GM12878 (cell line): ENCODE measurements around the gene FAR1. TPM values are rescaled to one million over a fixed set of nuclear protein-coding genes. Genes with fewer than 3 reads are reported as not detected.

ENCODE experiments used
- ATAC-seq: fragments of 200-7000 bp; cut with Tn5 transposase; 3 replicates; pipeline ENCODE4 v1.9.1; 2020; ENCODE audit warnings: mild to moderate bottlenecking, moderate library complexity
- BruUV-seq: library from RNA; stranded (reverse); fragments of 400-500 nt; replicated peaks from 2 replicates; lab custom pipeline; 2021; lab: Mats Ljungman, UMichigan
- CTCF ChIA-PET: fragments of 300-600 bp; sonication (Branson Sonifier 250); formaldehyde crosslinking; extraction: SDS; loops from one replicate; lab custom pipeline; 2021; ENCODE audit warnings: inconsistent platforms; lab: Yijun Ruan, JAX
- POLR2A ChIA-PET: fragments of 350-600 bp; formaldehyde crosslinking; extraction: SDS; loops from one replicate; lab custom pipeline; 2021; ENCODE audit warnings: inconsistent platforms; lab: Charles Lee
- RAD21 ChIA-PET: fragments of 300-600 bp; sonication (Branson Sonifier 250); formaldehyde crosslinking; loops from one replicate; lab custom pipeline; 2023; ENCODE audit warnings: antibody characterized with exemption; ENCODE audit not compliant: unreplicated experiment; lab: Charles Lee
- SMC1A ChIA-PET: fragments of 300-600 bp; sonication (Branson Sonifier 250); formaldehyde crosslinking; loops from one replicate; lab custom pipeline; 2023; ENCODE audit not compliant: unreplicated experiment, uncharacterized antibody; lab: Charles Lee
- DNase-seq: peaks from one replicate; pipeline ENCODE4 v3.0.0-alpha.2; 2011; ENCODE audit warnings: low read depth, low spot score
- FAIRE-seq: peaks from 3 replicates; lab custom pipeline; 2011; peaks lifted over from hg19 to GRCh38; lab: Jason Lieb, UNC
- H2AFZ ChIP-seq: 2 replicates; pipeline ENCODE4 v1.6.0; 2011; ENCODE audit warnings: low read depth, low read length, control low read depth; ENCODE audit not compliant: control insufficient read depth
- H3K27ac ChIP-seq: 2 replicates; pipeline ENCODE4 v1.5.1; 2011; ENCODE audit warnings: control low read depth; ENCODE audit not compliant: control insufficient read depth, insufficient read depth
- H3K27me3 ChIP-seq, 2 experiments: replicated peaks in 1 of 2; 2 replicates each; pipeline versions ENCODE4 v1.6.0 to v1.6.1; 2011; ENCODE audit warnings: low read length in 1 of 2; ENCODE audit not compliant: control insufficient read depth in 2 of 2, insufficient read depth in 2 of 2
- H3K36me3 ChIP-seq, 2 experiments: 2 replicates each; pipeline ENCODE4 v1.5.1; 2011; ENCODE audit warnings: low read length in 1 of 2; ENCODE audit not compliant: control insufficient read depth in 2 of 2, insufficient read depth in 2 of 2
- H3K4me1 ChIP-seq: 2 replicates; pipeline ENCODE4 v1.6.1; 2011; ENCODE audit warnings: mild to moderate bottlenecking, low read length, moderate library complexity, mixed read lengths; ENCODE audit not compliant: control insufficient read depth, insufficient read depth
- H3K4me2 ChIP-seq: 2 replicates; pipeline ENCODE4 v1.6.0; 2011; ENCODE audit warnings: control low read depth; ENCODE audit not compliant: control insufficient read depth, insufficient read depth
- H3K4me3 ChIP-seq: fragments of 200-600 bp; sonication (generic); 2 replicates; pipeline ENCODE4 v1.5.1; 2016
- H3K79me2 ChIP-seq: 2 replicates; pipeline ENCODE4 v1.6.0; 2011; ENCODE audit warnings: low read length; ENCODE audit not compliant: control insufficient read depth, insufficient read depth
- H3K9ac ChIP-seq: 2 replicates; pipeline ENCODE4 v1.8.0; 2011; ENCODE audit warnings: low read length, control low read depth, mixed read lengths; ENCODE audit not compliant: control insufficient read depth, insufficient read depth
- H3K9me3 ChIP-seq: replicated peaks from 3 replicates; pipeline ENCODE4 v1.5.1; 2011; ENCODE audit warnings: mild to moderate bottlenecking, low read length; ENCODE audit not compliant: control insufficient read depth, insufficient read depth
- H4K20me1 ChIP-seq: 2 replicates; pipeline ENCODE4 v1.6.0; 2011; ENCODE audit not compliant: control insufficient read depth, insufficient read depth
- BMI1 ChIP-seq: fragments of 450-650 bp; IDR thresholded peaks from 2 replicates; pipeline ENCODE4 v1.6.1; 2016; ENCODE audit warnings: mild to moderate bottlenecking, moderate library complexity, borderline replicate concordance
- CBX5 ChIP-seq: sonication (generic); IDR thresholded peaks from 2 replicates; pipeline ENCODE4 v1.6.1; 2016; ENCODE audit warnings: low read depth, moderate library complexity, mild to moderate bottlenecking, inconsistent platforms
- CHD1 ChIP-seq: IDR thresholded peaks from 2 replicates; pipeline ENCODE4 v1.6.1; 2012; ENCODE audit warnings: low read depth, low read length, improper control_type of control experiment
- CHD4 ChIP-seq: fragments of 200-600 bp; sonication (generic); IDR thresholded peaks from 2 replicates; pipeline ENCODE4 v1.6.1; 2016; ENCODE audit warnings: mild to moderate bottlenecking
- EP300 ChIP-seq, 2 experiments: fragments of 150-350 bp in 1 of 2; IDR thresholded peaks; 2 replicates each; pipeline ENCODE4 v1.6.1; 2011 to 2012; ENCODE audit warnings: low read depth in 2 of 2, low read length in 2 of 2, borderline replicate concordance in 1 of 2, improper control_type of control experiment in 1 of 2, inconsistent platforms in 1 of 2; ENCODE audit not compliant: control insufficient read depth in 1 of 2
- FOS ChIP-seq: IDR thresholded peaks from 3 replicates; pipeline ENCODE4 v1.6.1; 2011; ENCODE audit warnings: borderline replicate concordance; ENCODE audit not compliant: insufficient read length; ENCODE audit errors: extremely low read depth
- GABPA ChIP-seq: IDR thresholded peaks from 2 replicates; pipeline ENCODE4 v1.6.1; 2014; ENCODE audit warnings: antibody characterized with exemption, low read depth, mild to moderate bottlenecking, inconsistent platforms
- GATAD2B ChIP-seq: fragments of 450-650 bp; conservative IDR thresholded peaks from 2 replicates; pipeline ENCODE4 v1.6.1; 2017; ENCODE audit warnings: low read depth, mild to moderate bottlenecking, moderate library complexity
- HDGF ChIP-seq: fragments of 450-650 bp; IDR thresholded peaks from 2 replicates; pipeline ENCODE4 v1.6.1; 2016; ENCODE audit warnings: antibody characterized with exemption
- NFXL1 ChIP-seq: fragments of 450-650 bp; IDR thresholded peaks from 2 replicates; pipeline ENCODE4 v1.6.1; 2017; ENCODE audit warnings: antibody characterized with exemption, mild to moderate bottlenecking, borderline replicate concordance
- POLR2A ChIP-seq: IDR thresholded peaks from 2 replicates; pipeline ENCODE4 v1.6.1; 2011; ENCODE audit warnings: low read depth, mild to moderate bottlenecking, low read length
- SMC3 ChIP-seq: IDR thresholded peaks from 2 replicates; pipeline ENCODE4 v1.6.1; 2011; ENCODE audit warnings: low read length, improper control_type of control experiment, borderline replicate concordance
- STAT3 ChIP-seq: IDR thresholded peaks from 2 replicates; pipeline ENCODE4 v1.6.1; 2011; ENCODE audit warnings: low read depth, low read length, improper control_type of control experiment
- ZZZ3 ChIP-seq: IDR thresholded peaks from 2 replicates; pipeline ENCODE4 v1.6.1; 2011; ENCODE audit warnings: low read depth; ENCODE audit not compliant: control insufficient read depth, insufficient read length
- WGBS: methylation state at CpG from one replicate; pipeline ENCODE4 v1.1.6; 2016; ENCODE audit warnings: low lambda C conversion rate; ENCODE audit not compliant: insufficient replicate concordance, insufficient coverage; ENCODE audit errors: missing lambda C conversion rate; 5-methylcytosine and 5-hydroxymethylcytosine counted together
- in situ Hi-C: fragments of 300-500 bp; cut with MboI; formaldehyde crosslinking; loops from 9 replicates; pipeline ENCODE4 v1.14.3; 2018; ENCODE audit warnings: mixed read lengths
- intact Hi-C: fragments of 100-400 bp; cut with micrococcal nuclease; formaldehyde crosslinking; loops from one replicate; pipeline ENCODE4 v1.14.2; 2022; ENCODE audit not compliant: unreplicated experiment
- polyA plus RNA-seq, 11 experiments: library from polyadenylated mRNA; depleted of rRNA in 4 of 11; unstranded in 6 of 11; stranded (reverse) in 5 of 11; fragments of >200 nt; fragmentation: Nextera tagmentation in 4 of 11; fragmentation: Illumina TruSeq in 1 of 11; extraction: Ambion mirVana in 4 of 11; extraction: Trizol in 1 of 11; gene quantifications; 1 replicate in 1 of 11; 2 replicates in 10 of 11; pipeline versions ENCODE4 v1.2.1 to v1.2.3, GENCODE V29; 2011 to 2016; ENCODE audit warnings: inconsistent platforms in 2 of 11, missing spikeins in 2 of 11, low read depth in 1 of 11
- total RNA-seq, 4 experiments: library from RNA; depleted of rRNA in 3 of 4; stranded (reverse); fragments of >200 nt in 3 of 4; fragmentation: Illumina TruSeq in 1 of 4; extraction: Trizol in 1 of 4; gene quantifications; 2 replicates each; pipeline versions ENCODE4 v1.2.1 to v1.2.3, GENCODE V29; 2013 to 2021
- TF ChIP-seq, protein P1 (sequence below): fragments of 450-650 bp; IDR thresholded peaks from 2 replicates; pipeline ENCODE4 v1.6.1; 2016; ENCODE audit warnings: mild to moderate bottlenecking, moderate library complexity, borderline replicate concordance
- TF ChIP-seq, protein P2 (sequence below): IDR thresholded peaks from 2 replicates; pipeline ENCODE4 v1.6.1; 2011; ENCODE audit warnings: borderline replicate concordance, low read depth, mild to moderate bottlenecking, moderate library complexity, low read length; ENCODE audit not compliant: insufficient read depth, poor library complexity, severe bottlenecking
- TF ChIP-seq, protein P3 (sequence below): fragments of 450-650 bp; IDR thresholded peaks from 2 replicates; pipeline ENCODE4 v1.6.1; 2016; ENCODE audit warnings: mild to moderate bottlenecking

FAR1 gene
- total and polyA plus RNA-seq, 10 of the 15 experiments (the other 5 are each of a cell fraction or from before 2014, with no cell fraction given), result 10.1 to 73.9 (median 30.8) TPM

DNA sequence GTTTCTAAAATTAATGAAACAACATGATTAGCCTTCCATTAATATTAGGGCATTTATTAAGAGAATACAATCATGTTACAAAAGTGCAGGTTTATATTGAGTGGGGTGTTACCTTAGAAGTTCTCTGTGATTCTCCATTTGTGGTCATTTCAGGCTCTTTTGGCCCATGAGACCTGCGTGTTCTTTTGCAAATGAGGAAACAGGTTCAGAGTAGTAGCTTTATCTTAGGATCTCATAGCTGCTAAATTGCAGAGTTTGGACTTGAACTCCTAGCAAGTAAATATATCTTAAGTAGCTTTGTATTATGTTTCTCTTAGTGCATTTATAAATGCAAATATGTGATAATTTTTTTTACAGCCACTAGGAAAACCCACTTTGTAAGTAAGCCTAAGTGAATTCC, 18.3 kb downstream of the FAR1 start:
- POLR2A ChIA-PET, result no interaction called here
- BruUV-seq, result no TSS peak
- Histone ChIP-seq H3K4me1 (no peaks in the 10 kb centered on the region), H3K4me3 (no peak overlapping the region), H3K36me3 (no peaks in the 10 kb centered on the region; a peak in 1 of 4 replicates), H4K20me1 (no peaks in the 10 kb centered on the region), H3K4me2 (no peak overlapping the region), H3K9ac (no peak overlapping the region), H3K79me2 (peaks cover 60% of the 10 kb centered on the region), H2AFZ (no peak overlapping the region), H3K27ac (no peak overlapping the region), H3K27me3 (no peaks in the 10 kb centered on the region), H3K9me3 (peaks cover 3% of the 10 kb centered on the region)
- FAIRE-seq (no peak), ATAC-seq (no peak), DNase-seq (no peak)
- TF ChIP-seq, protein P1, sequence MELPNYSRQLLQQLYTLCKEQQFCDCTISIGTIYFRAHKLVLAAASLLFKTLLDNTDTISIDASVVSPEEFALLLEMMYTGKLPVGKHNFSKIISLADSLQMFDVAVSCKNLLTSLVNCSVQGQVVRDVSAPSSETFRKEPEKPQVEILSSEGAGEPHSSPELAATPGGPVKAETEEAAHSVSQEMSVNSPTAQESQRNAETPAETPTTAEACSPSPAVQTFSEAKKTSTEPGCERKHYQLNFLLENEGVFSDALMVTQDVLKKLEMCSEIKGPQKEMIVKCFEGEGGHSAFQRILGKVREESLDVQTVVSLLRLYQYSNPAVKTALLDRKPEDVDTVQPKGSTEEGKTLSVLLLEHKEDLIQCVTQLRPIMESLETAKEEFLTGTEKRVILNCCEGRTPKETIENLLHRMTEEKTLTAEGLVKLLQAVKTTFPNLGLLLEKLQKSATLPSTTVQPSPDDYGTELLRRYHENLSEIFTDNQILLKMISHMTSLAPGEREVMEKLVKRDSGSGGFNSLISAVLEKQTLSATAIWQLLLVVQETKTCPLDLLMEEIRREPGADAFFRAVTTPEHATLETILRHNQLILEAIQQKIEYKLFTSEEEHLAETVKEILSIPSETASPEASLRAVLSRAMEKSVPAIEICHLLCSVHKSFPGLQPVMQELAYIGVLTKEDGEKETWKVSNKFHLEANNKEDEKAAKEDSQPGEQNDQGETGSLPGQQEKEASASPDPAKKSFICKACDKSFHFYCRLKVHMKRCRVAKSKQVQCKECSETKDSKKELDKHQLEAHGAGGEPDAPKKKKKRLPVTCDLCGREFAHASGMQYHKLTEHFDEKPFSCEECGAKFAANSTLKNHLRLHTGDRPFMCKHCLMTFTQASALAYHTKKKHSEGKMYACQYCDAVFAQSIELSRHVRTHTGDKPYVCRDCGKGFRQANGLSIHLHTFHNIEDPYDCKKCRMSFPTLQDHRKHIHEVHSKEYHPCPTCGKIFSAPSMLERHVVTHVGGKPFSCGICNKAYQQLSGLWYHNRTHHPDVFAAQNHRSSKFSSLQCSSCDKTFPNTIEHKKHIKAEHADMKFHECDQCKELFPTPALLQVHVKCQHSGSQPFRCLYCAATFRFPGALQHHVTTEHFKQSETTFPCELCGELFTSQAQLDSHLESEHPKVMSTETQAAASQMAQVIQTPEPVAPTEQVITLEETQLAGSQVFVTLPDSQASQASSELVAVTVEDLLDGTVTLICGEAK, result no peak
- no peak for TF ChIP-seq GATAD2B
- no peak for TF ChIP-seq EP300 (IDR thresholded peaks at IDR 0.05; ENCODE audit: borderline replicate concordance in 1 of 2, control insufficient read depth in 1 of 2, low read depth in 2 of 2, low read length in 2 of 2)
- TF ChIP-seq, protein P2, sequence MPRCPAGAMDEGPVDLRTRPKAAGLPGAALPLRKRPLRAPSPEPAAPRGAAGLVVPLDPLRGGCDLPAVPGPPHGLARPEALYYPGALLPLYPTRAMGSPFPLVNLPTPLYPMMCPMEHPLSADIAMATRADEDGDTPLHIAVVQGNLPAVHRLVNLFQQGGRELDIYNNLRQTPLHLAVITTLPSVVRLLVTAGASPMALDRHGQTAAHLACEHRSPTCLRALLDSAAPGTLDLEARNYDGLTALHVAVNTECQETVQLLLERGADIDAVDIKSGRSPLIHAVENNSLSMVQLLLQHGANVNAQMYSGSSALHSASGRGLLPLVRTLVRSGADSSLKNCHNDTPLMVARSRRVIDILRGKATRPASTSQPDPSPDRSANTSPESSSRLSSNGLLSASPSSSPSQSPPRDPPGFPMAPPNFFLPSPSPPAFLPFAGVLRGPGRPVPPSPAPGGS, result no peak
- TF ChIP-seq CBX5, result no peak
- TF ChIP-seq SMC3, result no peak
- no peak for TF ChIP-seq ZZZ3
- TF ChIP-seq, protein P3, sequence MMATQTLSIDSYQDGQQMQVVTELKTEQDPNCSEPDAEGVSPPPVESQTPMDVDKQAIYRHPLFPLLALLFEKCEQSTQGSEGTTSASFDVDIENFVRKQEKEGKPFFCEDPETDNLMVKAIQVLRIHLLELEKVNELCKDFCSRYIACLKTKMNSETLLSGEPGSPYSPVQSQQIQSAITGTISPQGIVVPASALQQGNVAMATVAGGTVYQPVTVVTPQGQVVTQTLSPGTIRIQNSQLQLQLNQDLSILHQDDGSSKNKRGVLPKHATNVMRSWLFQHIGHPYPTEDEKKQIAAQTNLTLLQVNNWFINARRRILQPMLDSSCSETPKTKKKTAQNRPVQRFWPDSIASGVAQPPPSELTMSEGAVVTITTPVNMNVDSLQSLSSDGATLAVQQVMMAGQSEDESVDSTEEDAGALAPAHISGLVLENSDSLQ, result no peak
- TF ChIP-seq CHD1, result no peak
- TF ChIP-seq FOS, result no peak
- no peak for TF ChIP-seq STAT3
- no peak for TF ChIP-seq GABPA
- no peak for TF ChIP-seq HDGF
- TF ChIP-seq BMI1, result no peak
- no peak for TF ChIP-seq POLR2A
- no peak for TF ChIP-seq CHD4
- no peak for TF ChIP-seq NFXL1
- in situ Hi-C loops (no loop called here), intact Hi-C loops (no loop called here)
- RAD21 ChIA-PET, result no interaction called here
- 100% methylated on average over 1 of the region's 1 CpG for WGBS
- CTCF ChIA-PET, result interaction anchor here (0.6 to 1.1 kb wide), 3 partner anchors 8 to 445 kb away, joined by 3 to 4 read pairs (median 3); no protein-coding TSS in a partner anchor
- SMC1A ChIA-PET, result interaction anchor here (0.6 to 1.3 kb wide), 3 partner anchors 12 to 821 kb away, joined by 3 read pairs; no protein-coding TSS in a partner anchor
